ENCODE results near the gene TRAF3IP1.

Gene TRAF3IP1

GRCh38 chr2:238422940-238423339 is 102.6 kb downstream of the TRAF3IP1 start:
- H3F3A ChIP-seq (ENCODE audit: control insufficient read depth, insufficient read depth): no peaks in the 10 kb centered on the region
- peaks cover 9% of the 10 kb centered on the region for H3K36me3 ChIP-seq (ENCODE audit: control insufficient read depth, low read length)
- H3K27ac ChIP-seq (ENCODE audit: low read depth, low read length): no peak overlapping the region
- H3K79me2 ChIP-seq (ENCODE audit: control insufficient read depth, low read length): peaks cover 23% of the 10 kb centered on the region
- H3K27me3 ChIP-seq (ENCODE audit: control insufficient read depth, low read length): no peaks in the 10 kb centered on the region
- H3K9me3 ChIP-seq (ENCODE audit: control insufficient read depth, insufficient read depth, low read length): no peaks in the 10 kb centered on the region
- H3K9me2 ChIP-seq (replicated peaks; ENCODE audit: control insufficient read depth, low read length): no peaks in the 10 kb centered on the region
- H3K4me2 ChIP-seq (ENCODE audit: low read length): no peak overlapping the region
- TF ChIP-seq CTCF (IDR thresholded peaks at IDR 0.05; ENCODE audit: low read depth, low read length, poor library complexity, severe bottlenecking): no peak
- no peak for TF ChIP-seq EZH2phosphoT487 (IDR thresholded peaks at IDR 0.05; ENCODE audit: borderline replicate concordance, low read length)
- H3K4me3 ChIP-seq (ENCODE audit: low read length): no peak overlapping the region
- H3K4me1 ChIP-seq (ENCODE audit: control insufficient read depth, low read length): peaks cover 14% of the 10 kb centered on the region
- H4K20me1 ChIP-seq (ENCODE audit: control insufficient read depth, insufficient read depth, low read depth, low read length): no peaks in the 10 kb centered on the region

DNA sequence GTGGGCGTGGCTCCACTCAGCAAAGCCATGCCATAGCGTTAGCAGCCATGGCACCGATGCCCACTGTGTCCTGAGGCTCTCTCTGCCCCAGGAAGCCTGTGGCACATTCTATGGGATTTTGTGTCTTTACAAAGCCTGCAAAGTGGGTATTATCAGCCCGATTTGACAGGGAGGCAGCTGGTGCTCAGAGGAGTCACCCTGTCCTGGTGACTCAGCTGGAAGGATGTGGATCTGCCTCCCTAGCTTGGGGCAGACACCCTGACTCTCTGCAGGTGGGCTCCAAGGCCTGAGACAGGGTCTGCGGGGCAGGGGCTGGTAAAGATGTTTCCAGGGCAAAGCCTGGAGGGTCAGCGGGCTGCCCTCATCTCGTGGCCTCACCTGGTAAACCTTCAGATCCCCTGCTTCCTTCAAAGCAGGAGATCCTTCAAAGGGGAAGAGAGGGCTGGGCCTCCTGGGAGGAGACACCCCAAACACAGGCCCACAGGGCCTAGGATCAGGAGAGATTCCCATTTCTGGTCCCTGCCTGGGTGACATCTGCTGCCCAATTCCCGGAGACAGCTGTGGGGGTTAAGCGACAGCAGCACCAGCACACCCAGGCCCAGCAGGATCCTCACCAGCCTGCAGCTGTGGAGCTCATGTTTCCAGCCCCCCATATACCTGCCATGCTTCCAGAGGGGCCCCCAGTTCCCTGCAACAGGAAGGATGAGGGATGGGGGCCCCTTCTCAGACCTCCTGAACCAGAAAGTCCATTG is 103.4 kb downstream of the TRAF3IP1 start:
- Histone ChIP-seq H4K20me1 (ENCODE audit: control insufficient read depth, insufficient read depth, low read depth, low read length) (no peaks in the 10 kb centered on the region), H3K9me2 (replicated peaks; ENCODE audit: control insufficient read depth, low read length) (no peaks in the 10 kb centered on the region), H3K4me1 (ENCODE audit: control insufficient read depth, low read length) (peaks cover 22% of the 10 kb centered on the region), H3K9me3 (ENCODE audit: control insufficient read depth, insufficient read depth, low read length) (no peaks in the 10 kb centered on the region), H3K27ac (ENCODE audit: low read depth, low read length) (no peak overlapping the region), H3K36me3 (ENCODE audit: control insufficient read depth, low read length) (peaks cover 16% of the 10 kb centered on the region), H3K4me2 (ENCODE audit: low read length) (no peak overlapping the region), H3F3A (ENCODE audit: control insufficient read depth, insufficient read depth) (no peaks in the 10 kb centered on the region), H3K4me3 (ENCODE audit: low read length) (no peak overlapping the region), H3K27me3 (ENCODE audit: control insufficient read depth, low read length) (no peaks in the 10 kb centered on the region), H3K79me2 (ENCODE audit: control insufficient read depth, low read length) (peaks cover 31% of the 10 kb centered on the region)
- no peak for TF ChIP-seq EZH2phosphoT487 (IDR thresholded peaks at IDR 0.05; ENCODE audit: borderline replicate concordance, low read length)
- TF ChIP-seq CTCF (IDR thresholded peaks at IDR 0.05; ENCODE audit: low read depth, low read length, poor library complexity, severe bottlenecking): no peak

- Histone ChIP-seq H3F3A (ENCODE audit: control insufficient read depth, insufficient read depth) (no peaks in the 10 kb centered on the region), H3K27me3 (ENCODE audit: control insufficient read depth, low read length) (no peaks in the 10 kb centered on the region), H3K36me3 (ENCODE audit: control insufficient read depth, low read length) (peaks cover 17% of the 10 kb centered on the region), H3K4me2 (ENCODE audit: low read length) (no peak overlapping the region), H3K27ac (ENCODE audit: low read depth, low read length) (no peak overlapping the region), H3K9me2 (replicated peaks; ENCODE audit: control insufficient read depth, low read length) (no peaks in the 10 kb centered on the region), H3K4me3 (ENCODE audit: low read length) (no peak overlapping the region), H4K20me1 (ENCODE audit: control insufficient read depth, insufficient read depth, low read depth, low read length) (no peaks in the 10 kb centered on the region), H3K79me2 (ENCODE audit: control insufficient read depth, low read length) (peaks cover 37% of the 10 kb centered on the region), H3K9me3 (ENCODE audit: control insufficient read depth, insufficient read depth, low read length) (no peaks in the 10 kb centered on the region), H3K4me1 (ENCODE audit: control insufficient read depth, low read length) (peaks cover 24% of the 10 kb centered on the region)
- no peak for TF ChIP-seq CTCF (IDR thresholded peaks at IDR 0.05; ENCODE audit: low read depth, low read length, poor library complexity, severe bottlenecking)
- no peak for TF ChIP-seq EZH2phosphoT487 (IDR thresholded peaks at IDR 0.05; ENCODE audit: borderline replicate concordance, low read length)
These were observed 104.0 kb downstream of the TRAF3IP1 start for GRCh38 chr2:238424313-238424700.
